Smooth muscle cell (in vitro differentiated cells): ENCODE results near the gene RORC. TPM values are rescaled to one million over a fixed set of nuclear protein-coding genes. Genes with fewer than 3 reads are reported as not detected.

Source experiments
- DNase-seq: peaks from one replicate; lab custom pipeline; 2025; ENCODE audit not compliant: unreplicated experiment; lab: John Stamatoyannopoulos, UW
- H2AFZ ChIP-seq: fragments of 200-600 bp; sonication (generic); 2 replicates; pipeline ENCODE4 v1.6.0; 2016; ENCODE audit warnings: antibody characterized with exemption, low read depth, mild to moderate bottlenecking
- H3F3A ChIP-seq: fragments of 200-600 bp; sonication (generic); 2 replicates; pipeline ENCODE4 v1.6.0; 2017; ENCODE audit warnings: antibody characterized with exemption, low read depth
- H3K27ac ChIP-seq: fragments of 200-600 bp; sonication (generic); 2 replicates; pipeline ENCODE4 v1.5.1; 2016; ENCODE audit warnings: low read depth, mild to moderate bottlenecking
- H3K27me3 ChIP-seq: fragments of 200-600 bp; sonication (generic); 2 replicates; pipeline ENCODE4 v1.6.1; 2016; ENCODE audit warnings: low read depth, mild to moderate bottlenecking
- H3K36me3 ChIP-seq: fragments of 200-600 bp; sonication (generic); 2 replicates; pipeline ENCODE4 v1.5.1; 2016; ENCODE audit warnings: low read depth
- H3K4me1 ChIP-seq: fragments of 200-600 bp; sonication (generic); 2 replicates; pipeline ENCODE4 v1.5.1; 2016; ENCODE audit warnings: low read depth
- H3K4me2 ChIP-seq: fragments of 200-600 bp; sonication (generic); 2 replicates; pipeline ENCODE4 v1.6.0; 2016; ENCODE audit warnings: mild to moderate bottlenecking
- H3K4me3 ChIP-seq: fragments of 200-600 bp; sonication (generic); 2 replicates; pipeline ENCODE4 v1.5.1; 2016; ENCODE audit warnings: mild to moderate bottlenecking
- H3K79me2 ChIP-seq: fragments of 200-600 bp; sonication (generic); 2 replicates; pipeline ENCODE4 v1.6.0; 2016; ENCODE audit warnings: low read depth, mild to moderate bottlenecking
- H3K9ac ChIP-seq: fragments of 200-600 bp; sonication (generic); 2 replicates; pipeline ENCODE4 v1.6.0; 2016; ENCODE audit warnings: low read depth
- H3K9me3 ChIP-seq: fragments of 200-600 bp; sonication (generic); replicated peaks from 2 replicates; pipeline ENCODE4 v1.5.1; 2016; ENCODE audit warnings: low read depth
- H4K20me1 ChIP-seq: fragments of 200-600 bp; sonication (generic); 2 replicates; pipeline ENCODE4 v1.6.0; 2016; ENCODE audit warnings: low read depth
- WGBS: methylation state at CpG from one replicate; pipeline ENCODE4 v1.1.7; 2016; ENCODE audit warnings: low lambda C conversion rate; 5-methylcytosine and 5-hydroxymethylcytosine counted together
- polyA plus RNA-seq: library from polyadenylated mRNA; unstranded; fragments of >200 nt; fragmentation: Nextera tagmentation; extraction: Ambion mirVana; gene quantifications from 2 replicates; pipeline ENCODE4 v1.2.1, GENCODE V29; 2016
- total RNA-seq: library from RNA; depleted of rRNA; stranded (reverse); fragments of >200 nt; gene quantifications from 2 replicates; pipeline ENCODE4 v1.2.3, GENCODE V29; 2014
- TF ChIP-seq, protein P1 (sequence below): fragments of 200-600 bp; sonication (generic); IDR thresholded peaks from 2 replicates; pipeline ENCODE4 v1.5.1; 2017; ENCODE audit warnings: borderline replicate concordance, mild to moderate bottlenecking, antibody characterized with exemption; ENCODE audit not compliant: insufficient read depth, poor library complexity, severe bottlenecking

RORC gene
- total and polyA plus RNA-seq, 2 experiments from 2014 or later = not detected

DNA sequence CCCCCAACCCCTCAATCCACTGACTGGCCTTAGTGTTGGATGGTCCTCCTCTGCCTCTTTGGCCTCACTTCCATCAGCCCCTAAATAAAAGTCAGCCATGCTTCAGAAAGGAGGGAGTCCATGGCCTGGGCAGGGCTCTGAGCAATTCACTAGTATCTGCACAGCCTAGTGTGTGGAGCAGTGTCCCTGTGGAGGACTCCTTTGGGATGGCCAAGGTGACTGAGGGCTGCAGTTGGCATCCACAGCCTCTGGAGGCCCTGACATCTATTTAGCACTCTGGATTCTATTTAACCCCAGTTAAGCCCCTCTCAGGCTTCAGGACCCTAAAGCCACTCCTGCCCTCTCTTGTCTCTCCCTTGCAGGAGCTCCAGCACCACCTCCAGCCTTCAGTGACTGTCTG, 18.3 kb upstream of the RORC start:
- Histone ChIP-seq H3K79me2 (no peaks in the 10 kb centered on the region), H3K4me3 (no peak overlapping the region), H3K27ac (no peak overlapping the region), H4K20me1 (no peaks in the 10 kb centered on the region), H3K9me3 (no peaks in the 10 kb centered on the region), H3K27me3 (no peaks in the 10 kb centered on the region), H3K4me1 (peaks cover 8% of the 10 kb centered on the region), H2AFZ (no peak overlapping the region), H3K36me3 (no peaks in the 10 kb centered on the region), H3K4me2 (no peak overlapping the region), H3K9ac (no peak overlapping the region), H3F3A (peaks cover 4% of the 10 kb centered on the region)
- no peak for DNase-seq
- TF ChIP-seq, protein P1, sequence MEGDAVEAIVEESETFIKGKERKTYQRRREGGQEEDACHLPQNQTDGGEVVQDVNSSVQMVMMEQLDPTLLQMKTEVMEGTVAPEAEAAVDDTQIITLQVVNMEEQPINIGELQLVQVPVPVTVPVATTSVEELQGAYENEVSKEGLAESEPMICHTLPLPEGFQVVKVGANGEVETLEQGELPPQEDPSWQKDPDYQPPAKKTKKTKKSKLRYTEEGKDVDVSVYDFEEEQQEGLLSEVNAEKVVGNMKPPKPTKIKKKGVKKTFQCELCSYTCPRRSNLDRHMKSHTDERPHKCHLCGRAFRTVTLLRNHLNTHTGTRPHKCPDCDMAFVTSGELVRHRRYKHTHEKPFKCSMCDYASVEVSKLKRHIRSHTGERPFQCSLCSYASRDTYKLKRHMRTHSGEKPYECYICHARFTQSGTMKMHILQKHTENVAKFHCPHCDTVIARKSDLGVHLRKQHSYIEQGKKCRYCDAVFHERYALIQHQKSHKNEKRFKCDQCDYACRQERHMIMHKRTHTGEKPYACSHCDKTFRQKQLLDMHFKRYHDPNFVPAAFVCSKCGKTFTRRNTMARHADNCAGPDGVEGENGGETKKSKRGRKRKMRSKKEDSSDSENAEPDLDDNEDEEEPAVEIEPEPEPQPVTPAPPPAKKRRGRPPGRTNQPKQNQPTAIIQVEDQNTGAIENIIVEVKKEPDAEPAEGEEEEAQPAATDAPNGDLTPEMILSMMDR = no peak

DNA sequence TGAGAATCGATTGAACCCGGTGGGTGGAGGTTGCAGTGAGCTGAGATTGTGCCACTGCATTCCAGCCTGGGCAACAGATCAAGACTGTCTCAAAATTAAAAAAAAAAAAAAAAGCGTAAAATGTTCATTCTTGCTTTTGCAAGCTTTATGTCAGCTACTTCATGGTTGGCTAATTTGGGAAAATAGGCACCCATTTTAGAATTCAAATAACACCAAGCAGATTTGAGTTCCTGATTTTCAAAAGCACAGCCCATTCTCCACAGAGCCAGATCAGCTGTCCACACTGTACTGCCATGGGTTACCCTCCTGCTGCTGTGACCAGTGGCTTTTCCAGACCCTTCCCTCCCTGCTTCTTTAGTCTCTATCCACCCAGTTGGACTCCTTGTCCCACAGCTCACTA, 17.5 kb upstream of the RORC start:
- Histone ChIP-seq H3K4me3 (no peak overlapping the region), H3K9ac (no peak overlapping the region), H3K27ac (no peak overlapping the region), H4K20me1 (no peaks in the 10 kb centered on the region), H3K36me3 (no peaks in the 10 kb centered on the region), H3K27me3 (no peaks in the 10 kb centered on the region), H3F3A (peaks cover 4% of the 10 kb centered on the region), H2AFZ (no peak overlapping the region), H3K9me3 (no peaks in the 10 kb centered on the region), H3K4me2 (no peak overlapping the region), H3K4me1 (peaks cover 8% of the 10 kb centered on the region), H3K79me2 (no peaks in the 10 kb centered on the region)
- 94% methylated on average over 3 of the region's 3 CpGs for WGBS
- no peak for DNase-seq
- TF ChIP-seq, protein P1 = no peak

DNA sequence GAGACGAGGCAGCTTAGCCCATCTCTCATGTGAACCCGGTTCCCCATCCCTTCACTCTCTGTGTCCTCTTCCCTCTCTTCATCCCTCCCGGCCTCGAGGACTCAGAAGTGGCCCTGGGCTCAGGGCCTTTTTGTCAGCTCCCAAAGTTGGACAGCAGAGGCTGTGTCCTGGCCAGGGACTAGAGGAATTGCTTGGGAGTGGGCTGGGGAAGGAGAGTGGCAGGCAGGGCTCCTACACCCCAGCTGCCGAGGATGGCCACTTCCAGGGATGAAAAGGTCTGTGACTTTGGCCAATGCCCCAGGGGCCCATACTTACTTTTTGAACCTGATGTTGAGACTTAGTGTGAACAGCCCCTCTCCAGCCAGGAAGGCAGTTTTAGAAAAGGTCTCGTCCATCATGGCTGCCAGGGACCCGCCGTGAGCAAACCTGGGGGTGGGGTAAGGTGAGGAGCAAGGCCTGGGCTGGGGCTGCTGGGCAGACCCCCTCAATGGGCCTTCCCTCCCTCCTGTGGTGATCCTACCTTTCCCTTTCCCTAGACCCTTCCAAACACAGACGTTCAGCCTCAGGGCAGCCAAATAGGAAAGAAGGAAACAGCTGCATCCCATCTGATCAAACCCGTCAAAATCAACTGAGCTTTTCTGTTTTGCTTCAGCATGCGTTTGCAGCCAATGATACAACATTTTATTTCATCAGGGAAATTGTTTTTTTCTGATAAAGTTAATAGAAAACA, 16.4 kb upstream of the RORC start:
- H3K27me3 ChIP-seq = no peaks in the 10 kb centered on the region
- H2AFZ ChIP-seq = no peak overlapping the region
- H3K9me3 ChIP-seq = no peaks in the 10 kb centered on the region
- WGBS = 85% methylated on average over 11 of the region's 11 CpGs
- TF ChIP-seq, protein P1 = no peak
- no peaks in the 10 kb centered on the region for H4K20me1 ChIP-seq
- no peaks in the 10 kb centered on the region for H3K36me3 ChIP-seq
- peaks cover 4% of the 10 kb centered on the region for H3F3A ChIP-seq
- H3K4me1 ChIP-seq = peaks cover 8% of the 10 kb centered on the region
- no peak for DNase-seq
- H3K4me2 ChIP-seq = no peak overlapping the region
- H3K79me2 ChIP-seq = no peaks in the 10 kb centered on the region
- no peak overlapping the region for H3K4me3 ChIP-seq
- no peak overlapping the region for H3K9ac ChIP-seq
- no peak overlapping the region for H3K27ac ChIP-seq

DNA sequence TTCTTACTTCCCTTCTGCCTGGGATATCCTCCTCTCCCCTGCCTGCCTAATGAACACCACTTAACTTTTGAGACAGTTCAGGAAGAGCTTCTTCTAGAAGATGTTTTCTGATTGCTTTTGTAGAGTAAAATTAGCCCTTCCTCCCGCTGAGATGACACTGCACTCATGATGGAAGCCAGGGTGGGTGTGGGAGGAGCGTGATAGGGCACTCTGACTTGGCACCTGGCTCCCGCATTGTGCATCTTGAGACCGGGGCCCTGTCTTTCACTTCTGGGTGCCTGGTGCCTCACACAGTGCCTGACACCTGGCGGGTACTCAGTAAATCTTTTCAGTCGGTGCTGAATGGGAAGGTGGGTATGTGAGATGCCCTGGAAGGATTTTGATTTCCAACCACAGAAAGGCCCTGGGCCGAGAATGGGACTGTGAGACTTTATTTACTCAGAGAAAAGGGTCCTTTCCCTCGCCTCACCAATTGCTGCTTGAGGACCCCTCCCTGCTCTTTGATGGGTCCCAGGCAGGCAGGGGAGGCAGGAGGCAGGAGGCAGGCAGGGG, 15.2 kb upstream of the RORC start:
- Histone ChIP-seq H3K79me2 (no peaks in the 10 kb centered on the region), H3K4me1 (peaks cover 8% of the 10 kb centered on the region), H3K27me3 (no peaks in the 10 kb centered on the region), H3K9me3 (no peaks in the 10 kb centered on the region), H3K4me3 (no peak overlapping the region), H2AFZ (no peak overlapping the region), H3F3A (peaks cover 4% of the 10 kb centered on the region), H3K36me3 (no peaks in the 10 kb centered on the region), H3K4me2 (peak overlapping the region; percentile 29), H3K9ac (no peak overlapping the region), H4K20me1 (no peaks in the 10 kb centered on the region), H3K27ac (peak overlapping the region; percentile 49)
- 80% methylated on average over 8 of the region's 8 CpGs for WGBS
- TF ChIP-seq, protein P1 = no peak
- DNase-seq = no peak
